K562 (cell line): ENCODE results near the gene IGF2BP3. TPM values are rescaled to one million over a fixed set of nuclear protein-coding genes. Genes with fewer than 3 reads are reported as not detected.

Experiments
- CCNT2 ChIP-seq: IDR thresholded peaks from 2 replicates; pipeline ENCODE4 v1.6.1; 2011; ENCODE audit warnings: borderline replicate concordance, low read depth, mild to moderate bottlenecking, moderate library complexity, mixed read lengths, low read length; ENCODE audit not compliant: insufficient read length; ENCODE audit errors: extremely low read depth
- CHCHD3 ChIP-seq: fragments of 250-450 bp; sonication (Bioruptor Pico); IDR thresholded peaks from 2 replicates; pipeline ENCODE4 v2.1.2; 2022; ENCODE audit warnings: mild to moderate bottlenecking
- CHD4 ChIP-seq: fragments of 200-600 bp; sonication (generic); IDR thresholded peaks from 3 replicates; pipeline ENCODE4 v1.6.1; 2012; ENCODE audit warnings: low read depth, mild to moderate bottlenecking, mixed read lengths, low read length, inconsistent platforms; ENCODE audit not compliant: insufficient read depth, insufficient replicate concordance, poor library complexity, severe bottlenecking
- CREM ChIP-seq: IDR thresholded peaks from 2 replicates; pipeline ENCODE4 v1.6.1; 2014; ENCODE audit warnings: antibody characterized with exemption, low read depth
- GABPB2 ChIP-seq: fragments of 250-450 bp; sonication (Bioruptor Pico); conservative IDR thresholded peaks from 2 replicates; pipeline ENCODE4 v1.5.1; 2021; ENCODE audit warnings: mild to moderate bottlenecking
- KLF13 ChIP-seq: fragments of 450-650 bp; IDR thresholded peaks from 2 replicates; pipeline ENCODE4 v1.6.1; 2016; ENCODE audit warnings: missing genetic modification characterization, low read depth, mild to moderate bottlenecking, missing compliant biosample characterization, moderate library complexity, borderline replicate concordance
- LEF1 ChIP-seq: fragments of 450-650 bp; IDR thresholded peaks from 2 replicates; pipeline ENCODE4 v1.6.1; 2016; ENCODE audit warnings: mild to moderate bottlenecking
- NFXL1 ChIP-seq: fragments of 450-650 bp; formaldehyde crosslinking; IDR thresholded peaks from 2 replicates; pipeline ENCODE4 v1.4.0; 2021; ENCODE audit warnings: mild to moderate bottlenecking
- POLR2G ChIP-seq: fragments of 200-400 bp; formaldehyde crosslinking; IDR thresholded peaks from 2 replicates; pipeline ENCODE4 v1.6.1; 2017; ENCODE audit warnings: low read depth, mild to moderate bottlenecking, antibody characterized with exemption, low read length, moderate library complexity
- RBFOX2 ChIP-seq: fragments of 200-400 bp; formaldehyde crosslinking; IDR thresholded peaks from 2 replicates; pipeline ENCODE4 v1.6.1; 2017; ENCODE audit warnings: low read depth, mild to moderate bottlenecking, low read length, moderate library complexity
- RNF2 ChIP-seq: sonication (generic); IDR thresholded peaks from 2 replicates; pipeline ENCODE4 v1.6.1; 2016
- SNRNP70 ChIP-seq: fragments of 200-400 bp; formaldehyde crosslinking; optimal IDR thresholded peaks from 2 replicates; pipeline ENCODE3; 2017; ENCODE audit warnings: low read depth, low read length
- STAT5A ChIP-seq: IDR thresholded peaks from 2 replicates; pipeline ENCODE4 v1.6.1; 2012; ENCODE audit warnings: low read length, inconsistent platforms, borderline replicate concordance
- ZNF217 ChIP-seq: sonication (generic); formaldehyde crosslinking; IDR thresholded peaks from 2 replicates; pipeline ENCODE4 v1.8.0; 2022; ENCODE audit warnings: mild to moderate bottlenecking, missing genetic modification reagents
- ZNF224 ChIP-seq: sonication (generic); formaldehyde crosslinking; IDR thresholded peaks from 2 replicates; pipeline ENCODE4 v1.8.0; 2022; ENCODE audit warnings: mild to moderate bottlenecking, missing genetic modification reagents
- polyA plus RNA-seq, 8 experiments: library from polyadenylated mRNA; depleted of rRNA in 4 of 8; stranded (reverse) in 5 of 8; unstranded in 3 of 8; fragments of >200 nt; fragmentation: Nextera tagmentation in 2 of 8; fragmentation: Illumina TruSeq in 1 of 8; extraction: Ambion mirVana in 2 of 8; extraction: Trizol in 1 of 8; gene quantifications; 2 replicates each; pipeline versions ENCODE4 v1.2.1 to v1.2.3, GENCODE V29; 2011 to 2014; ENCODE audit warnings: inconsistent platforms in 1 of 8, missing spikeins in 1 of 8
- total RNA-seq, 7 experiments: library from RNA; depleted of rRNA in 6 of 7; stranded (reverse); fragments of >200 nt in 6 of 7; fragmentation: Illumina TruSeq in 2 of 7; extraction: Trizol in 2 of 7; gene quantifications; 2 replicates each; pipeline versions ENCODE4 v1.2.1 to v1.2.3, GENCODE V29; 2011 to 2021; ENCODE audit warnings: low replicate concordance in 1 of 7
- TF ChIP-seq, protein P1 (sequence below): fragments of 450-650 bp; formaldehyde crosslinking; IDR thresholded peaks from 2 replicates; pipeline ENCODE4 v1.4.0; 2022; ENCODE audit warnings: mild to moderate bottlenecking, moderate library complexity
- TF ChIP-seq, protein P2 (sequence below): fragments of 450-650 bp; IDR thresholded peaks from 2 replicates; pipeline ENCODE4 v1.6.1; 2018; ENCODE audit not compliant: partially characterized antibody
- TF ChIP-seq, protein P3 (sequence below): sonication (generic); formaldehyde crosslinking; IDR thresholded peaks from 2 replicates; pipeline ENCODE4 v1.8.1; 2023; ENCODE audit warnings: mild to moderate bottlenecking, missing genetic modification reagents

IGF2BP3 gene
- total and polyA plus RNA-seq, 9 of the 15 experiments (the other 6 are each of a cell fraction or from before 2014, with no cell fraction given) = 8.4 to 88.1 (median 61.2) TPM

DNA sequence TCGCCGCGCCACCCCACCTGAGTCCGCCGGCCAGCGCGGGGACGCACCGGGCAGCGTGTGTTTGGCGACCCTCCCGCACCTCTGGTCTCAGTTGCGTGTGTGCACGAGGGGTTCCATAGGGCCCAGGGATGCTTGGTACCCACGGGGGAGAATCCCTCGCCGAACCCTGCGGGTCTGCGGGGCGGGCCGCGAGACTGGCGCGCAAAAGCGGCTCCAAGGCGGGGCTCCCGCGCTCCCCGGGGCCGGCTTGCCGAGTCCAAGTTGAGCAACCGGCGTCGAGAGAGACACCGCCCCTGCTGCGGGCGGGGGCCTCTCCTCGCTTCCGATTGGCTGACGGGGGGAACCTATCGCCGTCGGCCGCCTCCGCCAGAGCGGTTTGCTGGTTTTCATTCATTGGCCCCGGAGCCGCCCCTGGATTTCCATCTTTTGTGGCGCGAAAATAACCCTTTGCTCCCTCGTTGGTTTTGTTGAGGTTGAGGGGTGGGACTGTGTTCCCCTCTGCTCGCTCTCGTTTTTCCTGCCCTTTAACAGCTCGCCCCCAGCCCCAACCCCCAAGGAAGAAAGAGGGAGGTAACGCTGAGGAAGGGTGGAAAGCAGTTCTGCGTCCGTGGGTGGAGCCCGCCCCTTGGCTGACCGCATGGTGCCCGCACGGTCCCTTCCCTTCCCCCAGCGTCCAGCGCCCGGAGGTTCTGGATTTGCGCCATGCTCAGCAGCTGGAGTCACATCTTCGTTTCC lies 4.0 kb upstream of the IGF2BP3 start (continued):
- TF ChIP-seq CHCHD3 (peak; percentile 80; the same call in 1 of the 2 replicates), CHD4 (no peak), NFXL1 (CRISPR knock-in tag) (no peak), ZNF217 (CRISPR knock-in tag) (no peak), POLR2G (peak; percentile 98), LEF1 (peak; percentile 81), STAT5A (peak; percentile 22; the same call in 1 of the 2 replicates), ZNF224 (no peak), RNF2 (peak; percentile 87), GABPB2 (CRISPR knock-in tag) (0 out of 2 replicates have a peak, but pooled peaks have one; percentile 30), CREM (peak; percentile 66), SNRNP70 (no peak), RBFOX2 (peak; percentile 100), CCNT2 (peak; percentile 86), KLF13 (tag) (peak; percentile 75; the same call in 1 of the 2 replicates)
- TF ChIP-seq, protein P1, sequence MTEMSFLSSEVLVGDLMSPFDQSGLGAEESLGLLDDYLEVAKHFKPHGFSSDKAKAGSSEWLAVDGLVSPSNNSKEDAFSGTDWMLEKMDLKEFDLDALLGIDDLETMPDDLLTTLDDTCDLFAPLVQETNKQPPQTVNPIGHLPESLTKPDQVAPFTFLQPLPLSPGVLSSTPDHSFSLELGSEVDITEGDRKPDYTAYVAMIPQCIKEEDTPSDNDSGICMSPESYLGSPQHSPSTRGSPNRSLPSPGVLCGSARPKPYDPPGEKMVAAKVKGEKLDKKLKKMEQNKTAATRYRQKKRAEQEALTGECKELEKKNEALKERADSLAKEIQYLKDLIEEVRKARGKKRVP (CRISPR knock-in tag) = peak; percentile 57; the same call in 1 of the 2 replicates
- TF ChIP-seq, protein P2, sequence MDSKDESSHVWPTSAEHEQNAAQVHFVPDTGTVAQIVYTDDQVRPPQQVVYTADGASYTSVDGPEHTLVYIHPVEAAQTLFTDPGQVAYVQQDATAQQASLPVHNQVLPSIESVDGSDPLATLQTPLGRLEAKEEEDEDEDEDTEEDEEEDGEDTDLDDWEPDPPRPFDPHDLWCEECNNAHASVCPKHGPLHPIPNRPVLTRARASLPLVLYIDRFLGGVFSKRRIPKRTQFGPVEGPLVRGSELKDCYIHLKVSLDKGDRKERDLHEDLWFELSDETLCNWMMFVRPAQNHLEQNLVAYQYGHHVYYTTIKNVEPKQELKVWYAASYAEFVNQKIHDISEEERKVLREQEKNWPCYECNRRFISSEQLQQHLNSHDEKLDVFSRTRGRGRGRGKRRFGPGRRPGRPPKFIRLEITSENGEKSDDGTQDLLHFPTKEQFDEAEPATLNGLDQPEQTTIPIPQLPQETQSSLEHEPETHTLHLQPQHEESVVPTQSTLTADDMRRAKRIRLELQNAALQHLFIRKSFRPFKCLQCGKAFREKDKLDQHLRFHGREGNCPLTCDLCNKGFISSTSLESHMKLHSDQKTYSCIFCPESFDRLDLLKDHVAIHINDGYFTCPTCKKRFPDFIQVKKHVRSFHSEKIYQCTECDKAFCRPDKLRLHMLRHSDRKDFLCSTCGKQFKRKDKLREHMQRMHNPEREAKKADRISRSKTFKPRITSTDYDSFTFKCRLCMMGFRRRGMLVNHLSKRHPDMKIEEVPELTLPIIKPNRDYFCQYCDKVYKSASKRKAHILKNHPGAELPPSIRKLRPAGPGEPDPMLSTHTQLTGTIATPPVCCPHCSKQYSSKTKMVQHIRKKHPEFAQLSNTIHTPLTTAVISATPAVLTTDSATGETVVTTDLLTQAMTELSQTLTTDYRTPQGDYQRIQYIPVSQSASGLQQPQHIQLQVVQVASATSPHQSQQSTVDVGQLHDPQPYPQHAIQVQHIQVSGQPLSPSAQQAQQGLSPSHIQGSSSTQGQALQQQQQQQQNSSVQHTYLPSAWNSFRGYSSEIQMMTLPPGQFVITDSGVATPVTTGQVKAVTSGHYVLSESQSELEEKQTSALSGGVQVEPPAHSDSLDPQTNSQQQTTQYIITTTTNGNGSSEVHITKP = peak; percentile 77
- TF ChIP-seq, protein P3, sequence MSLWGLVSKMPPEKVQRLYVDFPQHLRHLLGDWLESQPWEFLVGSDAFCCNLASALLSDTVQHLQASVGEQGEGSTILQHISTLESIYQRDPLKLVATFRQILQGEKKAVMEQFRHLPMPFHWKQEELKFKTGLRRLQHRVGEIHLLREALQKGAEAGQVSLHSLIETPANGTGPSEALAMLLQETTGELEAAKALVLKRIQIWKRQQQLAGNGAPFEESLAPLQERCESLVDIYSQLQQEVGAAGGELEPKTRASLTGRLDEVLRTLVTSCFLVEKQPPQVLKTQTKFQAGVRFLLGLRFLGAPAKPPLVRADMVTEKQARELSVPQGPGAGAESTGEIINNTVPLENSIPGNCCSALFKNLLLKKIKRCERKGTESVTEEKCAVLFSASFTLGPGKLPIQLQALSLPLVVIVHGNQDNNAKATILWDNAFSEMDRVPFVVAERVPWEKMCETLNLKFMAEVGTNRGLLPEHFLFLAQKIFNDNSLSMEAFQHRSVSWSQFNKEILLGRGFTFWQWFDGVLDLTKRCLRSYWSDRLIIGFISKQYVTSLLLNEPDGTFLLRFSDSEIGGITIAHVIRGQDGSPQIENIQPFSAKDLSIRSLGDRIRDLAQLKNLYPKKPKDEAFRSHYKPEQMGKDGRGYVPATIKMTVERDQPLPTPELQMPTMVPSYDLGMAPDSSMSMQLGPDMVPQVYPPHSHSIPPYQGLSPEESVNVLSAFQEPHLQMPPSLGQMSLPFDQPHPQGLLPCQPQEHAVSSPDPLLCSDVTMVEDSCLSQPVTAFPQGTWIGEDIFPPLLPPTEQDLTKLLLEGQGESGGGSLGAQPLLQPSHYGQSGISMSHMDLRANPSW (CRISPR knock-in tag) = peak; percentile 81; the same call in 1 of the 2 replicates
